ENCODE data around the gene SHISAL1.

Gene SHISAL1

DNA sequence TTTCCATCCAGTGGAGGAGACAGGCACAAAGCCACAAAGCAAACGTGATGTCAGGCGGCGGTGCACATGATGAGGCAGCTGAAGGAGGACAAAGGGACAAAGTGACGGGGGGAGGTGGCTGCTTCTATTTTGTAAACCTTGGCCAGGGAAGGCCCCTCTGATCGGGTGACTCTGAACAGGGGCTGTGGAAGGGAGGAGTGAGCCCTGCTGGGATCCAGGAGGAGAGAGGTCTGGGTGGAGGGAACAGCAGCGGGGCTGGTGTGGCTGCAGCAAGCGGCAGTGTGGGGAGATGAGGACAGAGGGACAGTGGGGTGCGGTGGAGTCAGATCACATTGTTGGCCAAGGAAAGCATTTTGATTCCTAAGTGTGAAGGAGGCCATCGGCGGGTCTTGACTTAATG is 36.7 kb downstream of the SHISAL1 start:
- no peak for DNase-seq

DNA sequence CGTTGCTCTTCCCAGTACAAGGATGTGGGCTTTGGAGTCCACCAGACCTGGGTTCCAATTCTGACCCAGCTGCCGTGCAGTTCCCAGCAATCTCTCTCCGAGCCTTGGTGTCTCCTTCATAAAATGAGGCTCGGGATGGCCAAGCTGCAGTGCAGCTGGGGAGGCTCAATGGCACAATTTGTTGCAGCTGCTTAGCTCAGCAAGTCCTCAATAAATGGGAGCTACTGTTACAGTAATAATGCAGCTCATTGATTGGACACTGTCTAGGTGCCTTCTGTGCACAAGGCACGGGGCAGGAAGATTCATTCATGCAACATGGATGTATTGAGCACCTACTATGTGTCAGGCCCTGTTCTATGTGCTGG is 37.1 kb downstream of the SHISAL1 start:
- DNase-seq = no peak

GRCh38 chr22:44274918-44275630 is 37.7 kb downstream of the SHISAL1 start:
- no peak for DNase-seq

- DNase-seq = no peak
Measured at GRCh38 chr22:44273175-44273574, 39.6 kb downstream of the SHISAL1 start.

GRCh38 chr22:44272401-44272771 is 40.4 kb downstream of the SHISAL1 start:
- DNase-seq = no peak

DNA sequence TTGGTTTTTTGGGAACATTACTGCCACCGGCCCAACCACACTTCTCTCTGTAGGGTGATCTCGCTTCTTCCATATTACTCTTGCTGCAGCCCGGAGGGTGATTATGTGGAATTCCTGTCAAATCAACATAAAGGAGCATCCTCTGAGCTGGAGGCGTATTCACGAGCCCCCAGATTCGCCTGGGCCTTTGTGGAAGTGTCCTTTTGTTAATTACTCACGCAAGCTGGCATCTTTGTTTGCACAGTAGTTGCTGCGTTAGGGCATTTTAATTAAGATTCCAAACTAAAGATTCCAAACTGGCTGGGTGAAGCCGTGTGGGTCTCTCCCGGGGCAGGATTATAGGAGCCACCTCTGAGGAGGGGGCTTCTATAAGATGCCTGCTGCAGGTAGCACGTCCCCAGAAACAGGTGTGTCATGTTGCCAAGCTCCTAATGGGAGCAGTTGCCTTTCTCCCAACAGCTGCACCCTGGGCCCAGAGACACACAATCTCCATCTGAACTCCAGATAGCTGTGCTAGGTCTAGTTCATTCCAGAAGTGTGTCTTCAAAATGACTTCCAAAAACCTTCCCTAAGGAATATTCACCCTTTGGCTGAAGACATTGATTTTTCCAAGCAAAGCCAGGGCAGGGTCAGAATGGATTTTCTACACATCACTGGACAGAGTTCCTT is 40.9 kb downstream of the SHISAL1 start:
- no peak for DNase-seq

GRCh38 chr22:44271010-44271500 is 41.7 kb downstream of the SHISAL1 start:
- DNase-seq = no peak

DNA sequence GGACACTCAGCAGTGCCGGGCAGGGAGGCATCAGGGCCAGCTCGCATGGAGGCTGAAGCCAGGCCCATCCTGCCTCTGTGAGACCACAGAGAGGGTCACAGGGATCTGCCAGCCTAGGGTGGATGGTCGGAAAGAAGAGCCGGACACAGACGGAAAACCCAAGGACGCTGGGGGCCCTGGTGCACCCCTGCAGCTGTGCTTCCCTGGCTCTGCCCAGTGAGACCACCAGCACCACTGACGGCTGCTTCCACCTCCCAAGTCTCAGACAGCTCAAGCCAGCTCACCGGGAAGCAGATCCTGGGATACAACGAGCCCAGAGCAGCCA is 42.2 kb downstream of the SHISAL1 start:
- DNase-seq = no peak

DNA sequence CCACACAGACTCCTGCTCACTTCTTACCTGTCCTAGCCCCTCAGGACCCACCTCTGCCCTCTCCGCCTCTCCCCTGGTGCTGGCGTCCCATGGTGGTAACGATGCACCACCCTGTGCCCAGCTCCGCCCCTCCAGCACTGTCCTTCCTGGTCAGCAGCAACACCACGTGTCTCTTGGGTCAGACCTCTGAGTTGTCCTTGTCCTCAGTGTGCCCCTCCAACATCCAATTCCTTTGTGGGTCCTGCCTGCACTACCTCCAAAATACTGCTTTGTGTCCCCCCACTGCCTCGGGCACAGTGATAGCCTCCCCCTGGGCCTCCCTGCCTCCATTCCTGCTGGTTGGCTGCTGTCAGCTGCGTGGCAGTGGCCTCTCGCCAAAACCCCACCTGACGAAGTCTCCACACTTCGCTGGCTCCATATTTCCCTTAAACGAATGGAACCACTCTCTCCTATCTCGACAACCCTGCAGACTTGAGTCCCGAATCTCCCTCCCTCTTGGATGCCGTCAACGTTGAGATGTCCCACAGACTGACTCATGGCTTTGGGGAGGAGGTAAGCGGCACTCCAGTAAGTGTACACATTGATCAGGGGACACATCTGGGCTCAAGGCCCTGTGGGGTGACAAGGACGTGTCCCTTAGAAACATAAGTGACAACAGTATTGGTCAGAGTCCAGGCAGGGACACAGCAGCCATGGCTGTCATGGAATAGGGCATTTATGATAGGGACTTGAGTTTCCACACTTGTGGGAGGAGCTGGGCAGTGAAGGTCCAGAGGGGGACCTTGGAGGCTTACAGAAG is 42.8 kb downstream of the SHISAL1 start:
- no peak for DNase-seq

DNA sequence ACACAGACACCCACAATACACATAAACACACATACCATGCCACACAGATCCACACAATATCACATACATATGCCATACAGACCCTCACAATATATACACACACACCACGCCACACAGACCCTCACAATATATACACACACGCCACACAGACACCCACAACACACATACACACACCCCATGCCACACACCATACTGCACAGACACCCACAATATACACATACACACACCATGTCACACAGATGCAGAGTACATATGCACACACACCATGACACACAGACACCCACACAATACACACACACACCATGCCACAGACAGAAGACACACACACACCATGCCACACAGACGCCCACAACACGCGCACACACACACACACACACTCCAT is 43.6 kb downstream of the SHISAL1 start:
- no peak for DNase-seq

DNA sequence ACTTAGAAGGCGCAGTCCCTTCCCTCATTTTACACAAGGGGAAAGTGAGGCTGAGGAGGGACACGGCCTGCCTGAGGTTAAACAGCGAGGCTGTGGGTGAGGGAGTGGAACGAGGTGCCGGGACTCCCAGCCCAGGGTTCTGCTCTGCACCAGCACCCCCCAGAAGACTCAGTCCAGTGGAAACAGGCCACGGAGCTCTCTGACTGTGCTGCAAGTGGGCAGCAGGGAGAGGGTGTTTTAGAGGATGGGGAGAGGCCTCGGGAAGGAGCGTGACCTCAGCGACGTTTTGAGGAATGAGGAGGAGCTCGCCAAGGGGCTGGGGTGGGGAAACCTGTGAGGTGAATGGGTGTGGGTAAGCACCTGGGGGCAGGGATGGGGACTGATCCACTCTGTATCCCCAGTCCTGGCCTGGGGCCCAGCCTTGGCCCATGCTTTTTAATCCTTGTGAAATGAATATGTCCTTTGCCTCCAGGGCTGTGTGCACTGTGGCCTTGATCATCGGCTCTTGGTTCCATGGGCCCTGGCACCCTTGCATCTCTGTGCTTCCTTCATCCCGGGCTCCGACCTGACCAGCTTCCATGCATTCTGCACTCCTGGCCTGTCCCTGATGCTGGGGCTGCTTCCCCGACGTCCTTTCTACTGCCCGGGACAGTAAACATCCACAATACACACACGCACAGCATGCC is 44.2 kb downstream of the SHISAL1 start:
- DNase-seq = no peak

DNA sequence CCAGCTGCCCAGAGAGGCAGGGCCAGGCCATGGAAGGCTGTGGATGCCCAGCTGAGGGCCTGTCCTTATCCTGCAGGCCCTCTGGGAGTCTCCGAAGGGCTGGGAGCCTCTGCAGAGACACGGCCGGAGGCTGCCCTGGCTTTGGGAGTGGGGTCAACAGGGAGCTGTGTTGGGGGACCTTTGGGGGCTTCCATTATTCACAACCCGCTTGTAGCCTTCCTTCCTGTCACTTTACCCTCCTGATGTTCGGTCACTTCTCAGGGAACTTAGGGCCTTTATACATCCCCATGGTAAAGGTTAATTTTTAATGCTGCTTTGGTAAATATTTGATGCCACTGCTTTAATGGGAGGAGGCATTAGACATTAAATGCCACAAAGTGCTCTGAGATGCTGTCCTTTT is 44.9 kb downstream of the SHISAL1 start:
- no peak for DNase-seq

DNA sequence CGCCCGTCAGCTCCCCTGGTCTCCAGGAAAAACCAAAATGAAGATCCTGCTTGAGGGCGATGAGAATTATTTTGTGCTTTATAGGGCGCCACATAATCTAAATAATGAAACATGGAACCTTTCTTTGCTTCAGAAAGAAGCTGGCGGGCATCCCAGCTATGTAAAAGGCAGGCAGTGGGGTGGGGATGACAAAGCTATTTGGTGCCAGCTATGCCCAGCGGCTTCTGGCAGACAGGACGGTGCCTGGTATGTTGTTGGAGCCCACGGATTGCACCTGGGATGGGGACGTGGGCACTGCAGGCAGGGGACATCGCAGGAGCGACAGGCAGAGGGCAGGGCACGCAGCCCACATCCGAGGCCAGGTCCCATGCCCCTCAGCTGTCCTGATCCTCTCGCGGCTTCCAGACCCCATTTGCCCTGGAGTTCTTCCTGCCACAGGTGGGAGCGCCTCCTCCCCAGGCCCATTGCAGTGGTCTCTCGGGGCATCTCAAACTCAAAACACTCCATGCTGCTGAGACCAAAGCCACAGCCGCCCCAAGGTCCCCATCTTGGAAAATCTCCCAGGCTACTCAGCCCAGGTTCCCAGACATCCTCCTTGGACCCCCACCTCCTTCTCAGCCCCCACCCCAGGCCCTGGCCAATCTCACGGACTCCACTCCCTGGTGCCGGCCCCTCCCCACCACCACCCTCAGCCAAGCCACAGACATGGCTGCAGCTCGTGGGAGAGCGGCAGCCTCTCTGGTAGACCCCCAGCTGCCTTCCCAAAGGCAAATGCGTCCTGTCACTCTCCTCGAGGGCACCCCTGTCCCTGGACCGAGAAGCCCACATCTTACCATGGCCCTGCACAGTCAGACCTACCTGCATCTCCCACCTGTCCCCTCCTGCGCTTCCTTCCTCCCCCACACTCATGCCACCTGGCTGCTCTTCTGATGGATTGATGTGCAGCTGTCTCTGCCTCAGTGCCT is 45.7 kb downstream of the SHISAL1 start:
- DNase-seq = no peak

- no peak for DNase-seq
Measured at GRCh38 chr22:44263547-44263946, 49.2 kb downstream of the SHISAL1 start.

DNA sequence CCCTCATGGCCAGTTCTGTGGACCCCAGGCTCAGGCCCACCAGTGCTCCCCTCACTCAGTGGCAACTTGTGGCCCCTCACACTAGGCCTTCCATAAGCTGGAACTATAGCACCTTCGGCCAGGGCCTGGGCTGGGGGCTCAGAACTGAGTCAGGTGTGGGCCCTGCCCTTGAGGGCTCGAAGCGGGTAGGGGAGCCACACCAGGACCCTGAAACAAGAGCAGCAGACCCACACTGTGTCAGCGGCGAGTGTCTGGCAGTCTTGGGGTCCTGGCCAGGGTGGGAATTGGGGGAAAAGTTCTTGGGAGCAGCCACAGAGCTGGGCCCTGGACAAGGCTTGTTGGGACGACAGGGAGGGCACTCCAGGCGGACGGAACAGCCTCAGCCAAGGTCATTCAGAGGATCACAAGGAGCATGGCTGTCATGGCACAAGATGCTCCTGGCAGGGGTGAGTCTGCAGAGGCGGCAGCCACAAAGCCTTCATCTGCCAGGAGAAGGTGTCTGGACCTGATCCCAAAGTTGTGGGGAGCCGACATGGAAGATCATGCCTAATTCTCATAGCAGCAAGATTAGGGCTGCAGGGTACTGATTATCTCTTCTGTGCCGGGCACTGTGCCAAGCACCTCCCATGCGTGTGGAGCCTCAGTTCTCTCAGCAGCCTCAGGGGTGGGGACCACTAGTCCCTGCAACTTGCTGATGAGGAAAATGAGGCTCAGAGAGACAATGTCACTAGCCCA is 50.7 kb downstream of the SHISAL1 start:
- no peak for DNase-seq

GRCh38 chr22:44261164-44261860 is 51.4 kb downstream of the SHISAL1 start:
- DNase-seq = no peak

- DNase-seq = no peak
Measured at GRCh38 chr22:44260216-44261035, 52.3 kb downstream of the SHISAL1 start.

- no peak for DNase-seq
Measured at GRCh38 chr22:44259366-44260215, 53.2 kb downstream of the SHISAL1 start.
